Lower lobe of right lung (tissue), 2 donors: ENCODE results near the gene FASN. TPM values are rescaled to one million over a fixed set of nuclear protein-coding genes. Genes with fewer than 3 reads are reported as not detected.
A peak's percentile ranks its signal among the peaks of the same experiment; 100 is the strongest.

Experiments
- ATAC-seq, 2 donors: fragments of 200-7000 bp; cut with Tn5 transposase; one replicate each; pipeline ENCODE4 v1.9.1; 2020 to 2022; ENCODE audit warnings: mild to moderate bottlenecking in 2 of 2, moderate library complexity in 2 of 2
- DNase-seq: peaks from one replicate; pipeline ENCODE4 v3.0.0-alpha.2; 2020
- H3K27ac ChIP-seq: fragments of 200-600 bp; one replicate; pipeline ENCODE4 v1.8.0; 2022
- H3K27me3 ChIP-seq: fragments of 200-600 bp; one replicate; pipeline ENCODE4 v1.8.0; 2022; ENCODE audit warnings: low read depth
- H3K36me3 ChIP-seq: fragments of 200-600 bp; one replicate; pipeline ENCODE4 v1.8.0; 2022; ENCODE audit warnings: mild to moderate bottlenecking
- H3K4me1 ChIP-seq: fragments of 200-600 bp; one replicate; pipeline ENCODE4 v1.8.0; 2022
- H3K4me3 ChIP-seq: fragments of 200-600 bp; one replicate; pipeline ENCODE4 v1.8.0; 2022; ENCODE audit warnings: mild to moderate bottlenecking
- H3K9me3 ChIP-seq: fragments of 200-600 bp; one replicate; pipeline ENCODE4 v1.8.0; 2022
- intact Hi-C: fragments of 100-400 bp; cut with DNase I; formaldehyde crosslinking; loops from one replicate; pipeline ENCODE4 v1.11.0; 2022
- total RNA-seq: library from RNA; stranded (reverse); fragmentation: NEBNext Ultra II Directional; extraction: Animal tissue kit (Norgen Biotek cat#: 25700); gene quantifications from one replicate; pipeline ENCODE4 v1.2.1, GENCODE V29; 2021
- TF ChIP-seq, protein P1 (sequence below): fragments of 200-600 bp; IDR thresholded peaks from one replicate; pipeline ENCODE4 v1.8.0; 2022; ENCODE audit warnings: antibody characterized with exemption, mild to moderate bottlenecking
- donor health status: DM: no; HTN: yes; CAD: no; lungs with severe emphysema.

Gene FASN
- total RNA-seq, 1 donor from 2014 or later: 302 TPM

DNA sequence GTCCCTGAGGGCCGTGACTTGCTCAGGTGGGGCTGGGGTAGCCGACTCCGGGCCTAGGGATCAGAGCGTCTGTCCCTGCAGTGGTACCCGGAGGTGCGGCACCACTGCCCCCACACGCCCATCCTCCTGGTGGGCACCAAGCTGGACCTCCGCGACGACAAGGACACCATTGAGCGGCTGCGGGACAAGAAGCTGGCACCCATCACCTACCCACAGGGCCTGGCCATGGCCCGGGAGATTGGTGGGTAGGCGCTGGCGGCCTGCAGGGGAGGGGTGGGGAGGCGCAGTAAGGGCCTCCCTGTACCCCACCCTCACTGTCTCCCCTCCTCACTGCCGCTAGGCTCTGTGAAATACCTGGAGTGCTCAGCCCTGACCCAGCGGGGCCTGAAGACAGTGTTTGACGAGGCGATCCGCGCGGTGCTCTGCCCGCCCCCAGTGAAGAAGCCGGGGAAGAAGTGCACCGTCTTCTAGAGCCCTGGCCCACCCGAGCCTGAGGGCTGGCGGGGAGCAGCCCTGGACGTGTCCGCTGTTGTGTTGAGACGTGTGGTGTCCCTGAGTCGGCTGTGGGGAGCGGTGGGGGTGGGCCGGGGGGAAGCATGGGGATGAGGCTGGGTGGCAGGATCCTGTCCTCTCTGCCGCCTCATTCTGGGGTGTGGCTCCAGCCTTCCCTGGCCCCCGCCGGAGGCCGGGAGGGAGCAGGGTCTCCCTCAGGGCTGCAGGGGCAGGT, 64.5 kb downstream of the FASN start:
- DNase-seq (no peak), ATAC-seq (no peak)
- Histone ChIP-seq H3K36me3 (no peaks in the 10 kb centered on the region), H3K27me3 (peaks cover 8% of the 10 kb centered on the region), H3K9me3 (no peaks in the 10 kb centered on the region), H3K4me1 (peaks cover 43% of the 10 kb centered on the region), H3K27ac (no peak overlapping the region), H3K4me3 (no peak overlapping the region)
- intact Hi-C loops: no loop called here
- TF ChIP-seq, protein P1, sequence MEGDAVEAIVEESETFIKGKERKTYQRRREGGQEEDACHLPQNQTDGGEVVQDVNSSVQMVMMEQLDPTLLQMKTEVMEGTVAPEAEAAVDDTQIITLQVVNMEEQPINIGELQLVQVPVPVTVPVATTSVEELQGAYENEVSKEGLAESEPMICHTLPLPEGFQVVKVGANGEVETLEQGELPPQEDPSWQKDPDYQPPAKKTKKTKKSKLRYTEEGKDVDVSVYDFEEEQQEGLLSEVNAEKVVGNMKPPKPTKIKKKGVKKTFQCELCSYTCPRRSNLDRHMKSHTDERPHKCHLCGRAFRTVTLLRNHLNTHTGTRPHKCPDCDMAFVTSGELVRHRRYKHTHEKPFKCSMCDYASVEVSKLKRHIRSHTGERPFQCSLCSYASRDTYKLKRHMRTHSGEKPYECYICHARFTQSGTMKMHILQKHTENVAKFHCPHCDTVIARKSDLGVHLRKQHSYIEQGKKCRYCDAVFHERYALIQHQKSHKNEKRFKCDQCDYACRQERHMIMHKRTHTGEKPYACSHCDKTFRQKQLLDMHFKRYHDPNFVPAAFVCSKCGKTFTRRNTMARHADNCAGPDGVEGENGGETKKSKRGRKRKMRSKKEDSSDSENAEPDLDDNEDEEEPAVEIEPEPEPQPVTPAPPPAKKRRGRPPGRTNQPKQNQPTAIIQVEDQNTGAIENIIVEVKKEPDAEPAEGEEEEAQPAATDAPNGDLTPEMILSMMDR: no peak

DNA sequence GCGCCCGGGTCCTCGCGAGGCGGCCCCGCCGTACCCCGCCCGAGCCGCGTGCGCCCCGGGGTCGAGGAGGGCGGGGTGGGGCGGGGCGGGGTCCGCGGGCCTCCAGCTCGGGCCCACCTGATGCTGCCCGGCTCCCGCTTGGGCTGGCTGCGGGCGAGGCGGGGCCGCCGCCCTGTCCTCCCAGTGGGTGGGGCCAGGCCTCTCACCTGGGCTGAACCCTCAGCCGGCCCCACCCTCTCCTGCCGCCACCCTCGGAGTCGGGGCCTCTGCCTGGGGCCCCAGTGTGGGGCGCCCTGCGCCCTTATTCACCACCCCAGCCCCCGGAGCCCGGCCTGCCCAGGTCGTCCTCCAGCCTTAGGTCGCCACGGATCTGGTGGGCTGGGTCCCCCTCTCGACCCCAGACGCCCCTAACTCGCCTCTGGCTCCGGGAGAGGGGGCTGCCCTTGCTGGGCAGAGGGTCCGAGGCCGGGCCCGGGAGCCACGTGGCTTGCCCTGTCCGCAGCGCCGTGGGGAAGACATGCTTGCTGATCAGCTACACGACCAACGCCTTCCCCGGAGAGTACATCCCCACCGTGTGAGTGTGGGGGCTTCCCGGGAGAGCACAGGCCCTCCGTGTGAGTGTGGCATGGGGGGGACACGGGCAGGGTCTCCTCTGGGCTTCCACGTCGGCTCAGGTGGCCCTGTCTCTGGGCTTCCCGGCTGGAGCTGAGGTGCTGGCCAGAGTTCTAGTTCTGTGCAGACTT, 66.0 kb downstream of the FASN start:
- Histone ChIP-seq H3K4me3 (peak overlapping the region; percentile 40), H3K27ac (no peak overlapping the region), H3K36me3 (no peaks in the 10 kb centered on the region), H3K27me3 (peaks cover 8% of the 10 kb centered on the region), H3K9me3 (no peaks in the 10 kb centered on the region), H3K4me1 (peaks cover 34% of the 10 kb centered on the region)
- intact Hi-C loops: no loop called here
- DNase-seq (no peak), ATAC-seq (peak; percentile 24 to 47)
- TF ChIP-seq, protein P1: no peak

GRCh38 chr17:82031303-82031884, 66.6 kb downstream of the FASN start, which contains the start of gene RAC3:
Gene RAC3, plus strand, starts transcription at chr17:82031678. Its CDS starts 84 bp downstream, at chr17:82031762.
- Histone ChIP-seq H3K9me3 (no peaks in the 10 kb centered on the region), H3K27ac (peak within 1 kb of the TSS; percentile 37), H3K27me3 (peaks cover 8% of the 10 kb centered on the region), H3K4me3 (peak within 1 kb of the TSS; percentile 62), H3K36me3 (no peaks in the 10 kb centered on the region), H3K4me1 (peaks cover 29% of the 10 kb centered on the region)
- ATAC-seq: peak; percentile 0 to 9
- intact Hi-C loops: no loop called here
- TF ChIP-seq, protein P1: no peak
- no peak for DNase-seq

DNA sequence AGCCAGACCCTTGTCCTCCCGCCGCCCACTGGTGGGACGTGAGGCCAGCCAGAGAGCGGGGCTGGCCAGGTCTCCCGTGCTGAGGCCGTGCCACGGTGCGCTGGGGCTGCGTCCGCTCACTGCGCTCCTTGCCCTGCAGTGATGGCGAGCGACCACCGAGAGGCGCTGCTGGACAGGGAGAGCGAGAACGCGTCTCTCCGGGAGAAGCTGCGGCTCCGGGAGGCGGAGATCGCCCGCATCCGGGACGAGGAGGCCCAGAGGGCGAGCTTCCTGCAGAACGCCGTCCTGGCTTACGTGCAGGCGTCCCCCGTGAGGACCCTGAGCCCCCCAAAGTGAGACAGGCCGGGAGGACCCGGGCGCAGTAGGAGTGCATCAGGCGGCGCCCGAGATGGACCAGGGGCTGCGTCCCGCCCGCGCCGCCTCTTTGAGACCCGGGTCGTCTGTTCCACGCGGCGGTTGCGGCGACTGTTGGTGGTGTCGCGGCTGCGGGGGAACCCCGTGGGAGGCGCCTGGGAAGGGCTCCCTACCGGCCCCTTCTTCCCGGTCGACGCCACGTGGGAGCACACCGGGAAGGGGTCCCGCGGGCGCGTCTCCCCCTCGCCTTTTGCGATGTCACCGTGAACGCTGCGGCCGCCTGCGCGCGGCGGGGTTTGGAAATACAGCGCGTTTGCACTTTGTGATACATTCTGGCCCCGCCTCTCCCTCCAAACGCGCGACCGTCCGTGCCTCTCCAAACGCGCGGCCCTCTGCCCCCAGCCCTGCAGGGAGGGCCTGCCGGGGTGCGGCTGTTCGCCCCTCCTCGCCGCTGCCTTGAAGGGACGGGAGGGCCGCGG, 67.3 kb downstream of the FASN start:
- Histone ChIP-seq H3K9me3 (no peaks in the 10 kb centered on the region), H3K4me1 (peaks cover 22% of the 10 kb centered on the region), H3K36me3 (no peaks in the 10 kb centered on the region), H3K27me3 (peaks cover 8% of the 10 kb centered on the region), H3K4me3 (peak overlapping the region; percentile 62), H3K27ac (peak overlapping the region; percentile 37)
- intact Hi-C loops: no loop called here
- TF ChIP-seq, protein P1: peak; percentile 96
- peak; percentile 89 for DNase-seq
- ATAC-seq: peak; percentile 91 to 92

DNA sequence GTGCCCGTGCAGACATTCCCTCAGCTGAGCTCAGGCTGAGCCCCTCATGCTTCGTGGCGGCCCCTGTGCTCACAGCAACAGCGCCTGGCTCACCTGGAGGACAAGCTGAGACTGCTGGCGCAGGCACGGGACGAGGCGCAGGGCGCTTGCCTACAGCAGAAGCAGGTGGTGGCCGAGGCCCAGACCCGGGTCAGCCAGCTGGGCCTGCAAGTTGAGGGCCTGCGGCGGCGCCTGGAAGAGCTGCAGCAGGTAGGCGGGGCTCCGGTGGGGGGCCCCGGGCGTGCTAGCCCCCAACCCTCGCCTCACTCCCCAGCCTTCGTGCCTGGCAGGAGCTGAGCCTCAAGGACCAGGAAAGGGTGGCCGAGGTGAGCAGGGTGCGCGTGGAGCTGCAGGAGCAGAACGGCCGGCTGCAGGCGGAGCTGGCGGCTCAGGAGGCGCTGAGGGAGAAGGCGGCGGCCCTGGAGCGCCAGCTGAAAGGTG, 68.0 kb downstream of the FASN start:
- ATAC-seq: peak in 1 of 2 donors; percentile 1
- no peaks in the 10 kb centered on the region for H3K36me3 ChIP-seq

More for the DNA sequence above, 68.0 kb downstream of the FASN start:
- peaks cover 8% of the 10 kb centered on the region for H3K27me3 ChIP-seq
- H3K4me1 ChIP-seq: peaks cover 18% of the 10 kb centered on the region
- DNase-seq: no peak
- H3K9me3 ChIP-seq: no peaks in the 10 kb centered on the region
- peak overlapping the region; percentile 62 for H3K4me3 ChIP-seq
- no peak overlapping the region for H3K27ac ChIP-seq
- intact Hi-C loops: loop anchor here (5.0 kb wide), 1 partner anchor 132 kb away; no protein-coding TSS in a partner anchor
- TF ChIP-seq, protein P1: no peak
